GM19351 (cell line): Measurements from ENCODE around the gene TCEANC.
"Not testable (repeated sequence)": the region's sequence is repeated elsewhere in the genome, so short reads cannot be mapped to it uniquely, and the experiment has no call there.

ENCODE experiments used
- ATAC-seq: cut with Tn5 transposase; IDR thresholded peaks from one replicate; pipeline ENCODE4 v1.9.1; 2021; ENCODE audit warnings: mild to moderate bottlenecking, moderate library complexity; ENCODE audit not compliant: unreplicated experiment

TCEANC gene

DNA sequence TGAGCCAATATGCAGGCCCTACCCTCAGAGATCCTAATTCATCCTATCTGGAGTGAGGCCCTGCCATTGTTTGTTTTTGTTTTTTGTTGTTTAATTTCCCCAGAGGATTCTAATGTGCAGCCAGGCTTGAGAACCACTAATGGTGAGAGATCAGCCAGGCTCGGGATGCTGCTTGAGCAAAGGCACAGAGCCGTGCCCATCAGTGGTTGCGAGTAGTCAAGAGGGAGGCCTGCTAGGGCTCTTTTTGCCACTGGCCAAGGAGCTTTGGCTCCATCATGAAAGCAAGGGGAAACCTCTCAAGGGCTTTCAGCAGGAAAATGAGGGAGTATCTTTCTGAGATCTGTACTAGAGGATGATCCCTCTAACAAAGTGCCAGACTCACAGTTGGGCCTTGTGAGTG, 2.7 kb downstream of the TCEANC start:
- ATAC-seq: no peak

GRCh38 chrX:13658602-13659001, 5.7 kb downstream of the TCEANC start:
- no peak for ATAC-seq

DNA sequence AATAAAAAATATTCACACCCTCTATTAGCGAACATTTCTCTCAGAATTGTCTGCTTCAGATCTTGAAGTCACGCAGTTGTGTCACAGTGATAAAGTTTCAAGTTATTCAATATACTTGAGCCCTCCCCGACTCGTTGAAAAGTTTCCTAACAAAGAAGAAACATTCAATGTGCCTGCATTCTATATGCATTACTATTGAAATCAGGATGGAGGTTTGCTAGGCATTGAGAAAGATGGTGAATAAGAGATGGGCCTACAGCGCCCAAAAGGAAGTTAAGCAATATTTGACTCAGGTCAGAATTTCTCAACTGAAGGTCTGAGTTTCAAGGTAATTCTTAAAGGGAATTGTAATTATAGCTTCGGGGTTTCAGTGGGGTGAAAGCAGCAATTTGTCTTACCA, 6.1 kb downstream of the TCEANC start:
- no peak for ATAC-seq

DNA sequence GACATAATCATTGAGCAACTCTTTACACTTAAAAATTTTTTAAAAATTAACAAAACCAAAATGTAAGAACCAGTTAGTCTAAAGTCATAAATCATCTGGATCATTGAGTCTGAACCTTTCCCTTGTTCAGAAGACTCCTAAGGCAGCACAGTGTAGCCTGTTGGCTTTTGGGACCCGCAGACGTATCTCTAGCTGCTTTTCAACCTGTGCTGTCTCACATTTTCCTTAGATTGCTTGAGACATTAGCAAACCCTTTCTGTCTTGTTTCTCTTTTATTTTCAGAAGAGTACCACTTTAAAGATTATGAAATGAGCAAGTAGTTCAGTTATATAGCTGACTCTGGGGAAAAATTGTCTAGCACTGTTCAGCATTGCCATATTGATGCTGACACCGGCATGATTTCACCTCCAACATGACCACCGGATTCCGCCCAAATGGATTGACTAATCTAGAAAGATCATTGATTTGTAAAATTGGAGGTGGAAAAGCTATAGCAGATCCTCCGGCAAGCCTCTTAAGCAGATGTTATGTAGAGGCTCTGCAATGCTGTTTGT, 8.9 kb downstream of the TCEANC start:
- ATAC-seq: no peak

- no peak for ATAC-seq
These were observed 9.4 kb downstream of the TCEANC start for GRCh38 chrX:13662355-13662791.

DNA sequence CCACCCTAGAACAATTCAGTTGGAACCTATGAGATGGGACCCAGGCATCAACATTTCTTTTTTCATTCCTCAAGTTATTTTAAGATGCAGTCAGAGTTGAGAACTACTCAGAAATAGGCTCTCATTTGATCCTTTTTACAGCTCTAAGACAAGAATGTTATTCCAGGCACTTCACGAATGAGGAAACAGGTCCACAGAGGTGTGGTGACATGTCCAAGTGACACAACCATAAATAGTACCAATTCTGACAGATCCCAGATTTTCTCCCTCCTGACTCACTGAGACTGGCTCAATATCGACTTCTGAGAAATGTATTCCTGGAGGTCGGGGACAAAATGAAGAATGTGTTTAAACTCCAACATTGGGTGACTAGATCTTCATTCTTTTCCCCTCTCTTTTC, 11.1 kb downstream of the TCEANC start:
- no peak for ATAC-seq

DNA sequence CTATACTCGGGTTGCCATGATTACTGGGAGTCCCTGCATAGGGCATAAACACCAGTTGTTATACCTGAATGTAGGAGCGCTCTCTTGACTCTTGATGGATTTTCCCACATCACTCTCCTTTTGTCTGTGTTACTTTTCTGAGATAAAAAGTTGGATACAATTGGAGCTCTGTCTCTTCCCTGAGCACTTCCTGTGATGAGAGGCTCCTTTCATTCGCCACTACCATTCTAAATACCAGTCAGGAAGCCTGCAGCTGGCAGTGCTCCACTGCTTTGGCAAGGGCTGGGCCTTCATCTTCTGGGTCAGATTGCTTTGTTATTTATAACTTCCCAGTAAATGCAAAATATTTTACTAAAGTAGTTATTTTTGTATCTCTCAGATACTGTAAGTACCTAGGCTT, 13.9 kb downstream of the TCEANC start:
- ATAC-seq: no peak

DNA sequence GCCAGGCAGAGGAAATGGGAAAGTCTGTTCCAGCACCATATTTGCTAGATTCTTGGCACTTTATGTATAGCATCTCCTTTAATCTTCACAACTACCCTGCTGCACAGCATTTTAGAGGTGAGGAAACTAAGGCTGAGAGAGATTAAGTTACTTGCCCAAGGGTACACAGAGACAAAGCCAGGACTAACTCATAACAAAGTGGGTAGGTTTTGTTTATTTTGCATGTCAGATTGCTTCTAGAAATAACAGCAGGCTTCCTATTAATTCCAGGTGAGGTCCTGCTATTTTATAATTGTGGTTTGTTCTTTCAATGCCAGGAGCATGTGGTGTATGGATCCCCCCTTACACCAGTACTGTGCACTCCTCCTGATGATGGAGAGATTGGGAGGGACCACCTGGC, 15.0 kb downstream of the TCEANC start:
- no peak for ATAC-seq

GRCh38 chrX:13669246-13669737, 16.4 kb downstream of the TCEANC start:
- peak; percentile 81 for ATAC-seq

DNA sequence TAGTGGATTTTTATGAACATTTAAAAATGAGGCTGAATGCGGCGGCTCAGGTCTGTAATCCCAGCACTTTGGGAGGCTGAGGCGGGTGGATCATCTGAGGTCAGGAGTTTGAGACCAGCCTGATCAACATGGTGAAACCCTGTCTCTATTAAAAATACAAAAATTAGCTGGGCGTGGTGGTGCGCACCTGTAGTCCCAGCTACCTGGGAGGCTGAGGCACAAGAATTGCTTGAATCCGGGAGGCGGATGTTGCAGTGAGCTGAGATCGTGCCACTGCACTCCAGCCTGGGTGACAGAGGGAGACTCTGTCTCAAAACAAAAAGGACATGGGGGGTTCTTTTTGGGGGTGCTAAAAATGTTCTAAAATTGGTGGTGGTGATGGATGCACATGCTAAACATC, 16.8 kb downstream of the TCEANC start:
- ATAC-seq: not testable (repeated sequence)

DNA sequence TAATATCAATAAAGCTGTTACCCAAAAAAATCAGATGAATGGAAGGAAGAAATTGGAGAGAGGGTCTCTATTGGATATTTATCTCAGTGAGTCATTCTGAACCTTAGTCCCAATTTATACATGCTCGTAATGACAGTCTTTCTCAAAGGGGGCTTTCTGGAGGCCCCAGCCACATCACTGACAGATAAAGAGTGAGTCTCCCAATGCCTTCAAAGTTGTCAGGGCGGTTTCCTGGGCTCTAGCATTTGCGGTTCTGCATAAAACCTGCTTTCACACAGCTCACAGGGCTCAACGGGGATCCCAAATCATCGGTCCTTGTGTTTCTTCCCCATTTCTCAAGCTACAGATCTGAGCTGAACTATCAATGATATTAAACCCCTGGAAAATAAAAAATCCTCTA, 17.3 kb downstream of the TCEANC start:
- ATAC-seq: no peak

DNA sequence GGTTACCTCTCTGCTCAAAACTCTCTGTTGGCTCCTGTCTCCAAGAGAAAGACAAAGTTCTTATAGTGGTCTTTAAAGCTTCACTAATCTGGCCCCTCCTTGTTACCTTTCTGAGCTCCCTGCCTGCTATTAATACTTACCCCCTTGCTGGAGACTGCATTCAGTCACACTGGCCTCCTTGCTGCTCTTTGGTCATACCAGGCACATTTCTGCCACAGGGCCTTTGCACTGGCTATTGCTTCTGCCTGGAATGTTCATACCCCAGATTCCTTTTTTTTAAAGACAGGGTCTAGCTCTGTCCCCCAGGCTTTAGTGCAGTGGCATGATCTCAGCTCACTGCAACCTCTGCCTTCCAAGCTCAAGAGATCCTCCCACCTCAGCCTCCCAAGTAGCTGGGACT, 20.1 kb downstream of the TCEANC start:
- ATAC-seq: no peak

- ATAC-seq: no peak
These were observed 23.9 kb downstream of the TCEANC start for GRCh38 chrX:13676885-13677284.

DNA sequence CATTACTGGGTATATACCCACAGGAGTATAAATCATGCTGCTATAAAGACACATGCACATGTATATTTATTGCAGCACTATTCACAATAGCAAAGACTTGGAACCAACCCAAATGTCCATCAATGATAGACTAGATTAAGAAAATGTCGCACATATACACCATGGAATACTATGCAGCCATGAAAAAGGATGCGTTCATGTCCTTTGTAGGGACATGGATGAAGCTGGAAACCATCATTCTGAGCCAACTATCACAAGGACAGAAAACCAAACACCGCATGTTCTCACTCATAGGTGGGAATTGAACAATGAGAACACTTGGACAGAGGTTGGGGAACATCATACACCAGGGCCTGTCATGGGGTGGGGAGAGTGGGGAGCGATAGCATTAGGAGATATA, 26.8 kb downstream of the TCEANC start:
- not testable (repeated sequence) for ATAC-seq

DNA sequence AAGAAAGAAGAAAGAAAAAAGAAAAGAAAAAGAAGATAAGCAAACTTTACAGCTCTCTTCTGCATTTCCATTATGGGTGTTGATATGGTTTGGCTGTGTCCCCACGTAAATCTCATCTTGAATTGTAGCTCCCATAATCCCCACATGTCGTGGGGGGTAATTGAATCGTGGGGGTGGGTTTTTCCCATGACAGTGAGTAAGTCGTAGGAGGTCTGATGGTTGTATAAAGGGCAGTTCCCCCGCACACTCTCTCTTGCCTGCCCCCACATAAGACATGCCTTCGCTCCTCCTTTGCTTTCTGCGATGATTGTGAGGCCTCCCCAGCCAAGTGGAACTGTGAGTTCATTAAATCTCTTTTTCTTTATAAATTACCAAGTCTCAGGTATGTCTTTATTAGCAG, 28.7 kb downstream of the TCEANC start:
- no peak for ATAC-seq

GRCh38 chrX:13684361-13684760, 31.4 kb downstream of the TCEANC start:
- ATAC-seq: no peak

DNA sequence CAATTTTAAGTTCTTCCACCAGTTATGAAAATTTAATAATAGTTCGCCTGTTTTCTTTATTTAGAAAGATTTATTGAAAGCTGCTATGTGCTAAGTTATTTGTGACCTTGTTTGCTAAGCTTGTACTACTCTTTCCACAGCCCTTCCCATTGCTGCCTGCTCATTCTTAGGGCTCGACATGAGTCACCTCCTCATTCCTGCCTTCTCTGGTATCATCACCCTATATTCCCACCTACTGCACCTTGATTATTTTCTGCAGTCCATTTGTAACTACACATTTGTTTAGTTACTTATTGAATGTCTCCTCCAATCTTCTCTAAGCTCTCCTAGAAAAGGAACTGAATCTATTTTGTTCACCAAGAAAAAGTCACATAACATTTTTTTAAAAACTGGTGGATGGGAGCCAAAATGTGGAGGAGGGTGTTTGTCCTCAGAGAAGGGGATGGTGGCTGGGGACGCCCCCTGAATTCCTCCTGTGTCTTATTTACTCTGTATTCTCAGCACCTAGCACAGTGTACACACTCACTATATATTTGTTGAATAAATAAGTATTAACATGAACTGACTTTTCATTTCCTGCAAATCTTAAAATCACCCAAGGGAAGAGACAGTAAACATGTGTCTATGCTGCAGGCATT, 32.3 kb downstream of the TCEANC start:
- no peak for ATAC-seq

DNA sequence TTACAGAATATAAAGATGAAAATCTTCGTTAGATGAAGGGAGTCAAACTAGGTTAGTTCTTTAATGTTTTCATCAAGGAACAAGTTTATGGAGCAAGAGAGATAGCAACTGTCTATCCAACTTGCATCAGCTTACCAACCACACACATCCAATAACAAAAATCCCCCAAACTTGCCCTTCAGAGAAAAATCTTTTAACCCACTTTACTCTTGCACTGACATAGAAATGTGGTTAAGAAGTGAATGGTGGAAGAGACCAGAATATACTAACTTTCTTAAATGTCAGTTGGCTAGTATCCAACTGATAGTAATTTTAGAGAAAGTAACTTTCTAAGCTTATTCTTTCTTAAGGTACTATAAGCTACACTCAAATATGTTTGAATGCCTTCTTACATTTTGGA, 34.3 kb downstream of the TCEANC start:
- no peak for ATAC-seq

DNA sequence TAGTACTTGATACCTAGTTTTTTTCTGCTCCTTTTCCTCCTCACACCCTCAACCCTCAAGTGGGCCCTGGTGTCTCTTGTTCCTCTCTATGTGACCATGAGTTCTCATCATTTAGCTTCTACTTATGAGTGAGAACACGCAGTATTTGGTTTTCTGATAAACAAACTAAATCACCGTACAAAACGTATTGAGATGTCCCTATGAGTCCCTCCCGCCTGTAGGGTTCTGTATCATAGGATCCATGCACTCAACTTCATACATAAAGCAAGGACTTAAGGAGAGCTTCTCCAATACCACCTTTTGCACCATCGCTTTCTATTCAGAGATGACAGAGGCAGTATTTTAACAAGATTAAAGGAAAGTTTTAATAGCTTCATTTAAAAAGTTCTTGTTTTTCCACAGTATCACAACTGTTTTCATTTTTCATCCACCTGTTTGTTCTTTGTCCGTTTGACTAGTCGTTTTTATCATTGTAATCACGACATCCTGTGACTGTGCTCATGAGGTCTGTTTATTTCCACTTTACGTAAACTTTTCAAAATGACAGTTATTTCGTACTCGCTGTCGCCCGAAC, 35.5 kb downstream of the TCEANC start:
- no peak for ATAC-seq

GRCh38 chrX:13688958-13689740, 36.2 kb downstream of the TCEANC start, which contains the start of gene RAB9A:
Gene RAB9A, plus strand, starts transcription at chrX:13689128. Its CDS starts 19,619 bp downstream, at chrX:13708747.
- peak; percentile 74 for ATAC-seq

DNA sequence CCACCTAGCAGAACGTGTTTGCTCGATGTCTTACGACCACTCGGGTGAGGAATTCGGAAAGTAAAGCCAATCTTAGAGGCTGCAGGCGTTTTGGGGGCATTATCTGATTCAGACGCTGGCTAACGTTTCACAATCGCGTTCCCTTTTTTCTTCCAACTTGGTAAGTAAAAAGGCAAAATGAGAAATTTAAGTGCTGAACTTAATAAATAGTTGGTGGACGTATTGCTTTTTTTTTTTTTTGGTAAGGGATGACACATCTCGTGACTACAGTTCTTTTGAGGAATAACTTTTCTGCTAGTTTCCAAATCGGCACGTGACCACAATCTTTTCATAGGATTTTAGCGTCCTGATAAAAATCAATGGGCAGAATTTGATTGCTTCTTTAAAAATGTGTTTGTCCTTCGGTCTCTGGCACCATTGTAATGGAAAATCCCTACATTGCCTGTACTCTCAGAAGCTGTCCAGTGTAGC, 36.8 kb downstream of the TCEANC start:
- ATAC-seq: no peak
